ENCODE measurements around the gene ANGEL1.

Gene ANGEL1

DNA sequence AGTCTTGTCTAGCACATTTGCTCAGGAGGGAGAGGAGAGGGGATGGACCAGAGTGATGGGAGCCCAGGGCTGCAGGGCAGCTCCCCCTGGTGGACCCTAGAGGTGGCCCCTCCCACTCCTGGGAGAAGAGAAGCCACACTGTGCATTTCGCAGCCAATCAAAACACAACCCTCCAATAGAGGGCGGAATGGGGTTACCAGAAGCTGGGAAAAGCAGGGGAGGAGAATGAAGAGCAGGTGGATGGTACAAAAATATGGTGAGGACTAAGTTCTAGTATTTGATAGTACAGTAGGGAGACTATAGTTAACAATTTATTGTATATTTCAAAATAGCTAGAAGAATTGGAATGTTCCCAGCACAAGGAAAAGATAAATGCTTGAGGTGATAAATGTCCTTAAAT lies 27.8 kb downstream of the ANGEL1 start:
- TF ChIP-seq TEAD4 (IDR thresholded peaks at IDR 0.05), result no peak
- TF ChIP-seq RAD21 (IDR thresholded peaks at IDR 0.05; ENCODE audit: low read depth), result peak; percentile 73
- TF ChIP-seq, protein P1, sequence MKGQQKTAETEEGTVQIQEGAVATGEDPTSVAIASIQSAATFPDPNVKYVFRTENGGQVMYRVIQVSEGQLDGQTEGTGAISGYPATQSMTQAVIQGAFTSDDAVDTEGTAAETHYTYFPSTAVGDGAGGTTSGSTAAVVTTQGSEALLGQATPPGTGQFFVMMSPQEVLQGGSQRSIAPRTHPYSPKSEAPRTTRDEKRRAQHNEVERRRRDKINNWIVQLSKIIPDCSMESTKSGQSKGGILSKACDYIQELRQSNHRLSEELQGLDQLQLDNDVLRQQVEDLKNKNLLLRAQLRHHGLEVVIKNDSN (IDR thresholded peaks at IDR 0.05), result no peak

DNA sequence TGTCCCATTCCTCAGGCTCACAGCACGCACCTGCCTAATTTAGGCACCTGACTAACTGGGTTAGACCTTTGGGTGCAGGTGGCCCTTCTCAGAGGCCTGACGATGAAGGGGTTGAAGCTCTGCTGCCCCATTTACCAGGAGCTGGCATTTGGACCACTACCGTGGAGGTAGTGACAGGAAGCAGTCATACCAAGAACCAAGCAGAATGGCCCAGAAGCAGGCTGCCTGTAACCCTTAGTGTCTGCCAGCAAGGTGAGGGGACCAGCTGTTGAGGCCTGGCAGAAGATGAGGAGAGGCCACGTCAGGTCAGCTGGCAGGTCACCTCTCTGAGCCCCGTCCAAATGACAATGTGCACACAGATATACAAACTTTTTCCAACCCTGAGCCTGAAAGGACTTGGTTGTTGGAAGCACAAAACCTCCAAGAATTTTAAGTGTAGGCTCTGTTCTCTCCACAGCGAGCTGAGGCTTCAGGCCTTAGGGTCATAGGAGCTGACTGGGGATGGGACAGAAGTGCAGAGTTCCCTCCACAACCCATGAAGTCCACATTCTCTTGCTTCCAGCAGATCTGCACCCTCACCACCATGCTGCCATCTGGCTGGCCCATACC lies 28.3 kb downstream of the ANGEL1 start:
- no peak for TF ChIP-seq ZBTB7A (IDR thresholded peaks at IDR 0.05; ENCODE audit: low read depth)
- TF ChIP-seq MAX (IDR thresholded peaks at IDR 0.05), result no peak
- TF ChIP-seq TAF1 (IDR thresholded peaks at IDR 0.05; ENCODE audit: low read depth), result no peak
- no peak for TF ChIP-seq NFIC (IDR thresholded peaks at IDR 0.05)
- no peak for TF ChIP-seq FOXM1 (IDR thresholded peaks at IDR 0.05; ENCODE audit: borderline replicate concordance, low read depth)
- TF ChIP-seq CEBPB (IDR thresholded peaks at IDR 0.05), result no peak
- no peak for TF ChIP-seq TEAD4 (IDR thresholded peaks at IDR 0.05)
- TF ChIP-seq CREB1 (IDR thresholded peaks at IDR 0.05; ENCODE audit: low read depth), result no peak
- TF ChIP-seq, protein P2, sequence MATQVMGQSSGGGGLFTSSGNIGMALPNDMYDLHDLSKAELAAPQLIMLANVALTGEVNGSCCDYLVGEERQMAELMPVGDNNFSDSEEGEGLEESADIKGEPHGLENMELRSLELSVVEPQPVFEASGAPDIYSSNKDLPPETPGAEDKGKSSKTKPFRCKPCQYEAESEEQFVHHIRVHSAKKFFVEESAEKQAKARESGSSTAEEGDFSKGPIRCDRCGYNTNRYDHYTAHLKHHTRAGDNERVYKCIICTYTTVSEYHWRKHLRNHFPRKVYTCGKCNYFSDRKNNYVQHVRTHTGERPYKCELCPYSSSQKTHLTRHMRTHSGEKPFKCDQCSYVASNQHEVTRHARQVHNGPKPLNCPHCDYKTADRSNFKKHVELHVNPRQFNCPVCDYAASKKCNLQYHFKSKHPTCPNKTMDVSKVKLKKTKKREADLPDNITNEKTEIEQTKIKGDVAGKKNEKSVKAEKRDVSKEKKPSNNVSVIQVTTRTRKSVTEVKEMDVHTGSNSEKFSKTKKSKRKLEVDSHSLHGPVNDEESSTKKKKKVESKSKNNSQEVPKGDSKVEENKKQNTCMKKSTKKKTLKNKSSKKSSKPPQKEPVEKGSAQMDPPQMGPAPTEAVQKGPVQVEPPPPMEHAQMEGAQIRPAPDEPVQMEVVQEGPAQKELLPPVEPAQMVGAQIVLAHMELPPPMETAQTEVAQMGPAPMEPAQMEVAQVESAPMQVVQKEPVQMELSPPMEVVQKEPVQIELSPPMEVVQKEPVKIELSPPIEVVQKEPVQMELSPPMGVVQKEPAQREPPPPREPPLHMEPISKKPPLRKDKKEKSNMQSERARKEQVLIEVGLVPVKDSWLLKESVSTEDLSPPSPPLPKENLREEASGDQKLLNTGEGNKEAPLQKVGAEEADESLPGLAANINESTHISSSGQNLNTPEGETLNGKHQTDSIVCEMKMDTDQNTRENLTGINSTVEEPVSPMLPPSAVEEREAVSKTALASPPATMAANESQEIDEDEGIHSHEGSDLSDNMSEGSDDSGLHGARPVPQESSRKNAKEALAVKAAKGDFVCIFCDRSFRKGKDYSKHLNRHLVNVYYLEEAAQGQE (IDR thresholded peaks at IDR 0.05; ENCODE audit: low read depth), result no peak
- TF ChIP-seq RAD21 (IDR thresholded peaks at IDR 0.05; ENCODE audit: low read depth), result no peak
- no peak for TF ChIP-seq YY1 (IDR thresholded peaks at IDR 0.05; ENCODE audit: low read depth)
- no peak for TF ChIP-seq EP300 (IDR thresholded peaks at IDR 0.05; ENCODE audit: borderline replicate concordance)
- no peak for TF ChIP-seq TCF12 (IDR thresholded peaks at IDR 0.05; ENCODE audit: low read depth)
- TF ChIP-seq EGR1 (IDR thresholded peaks at IDR 0.05), result no peak
- TF ChIP-seq, protein P1 (IDR thresholded peaks at IDR 0.05), result no peak

DNA sequence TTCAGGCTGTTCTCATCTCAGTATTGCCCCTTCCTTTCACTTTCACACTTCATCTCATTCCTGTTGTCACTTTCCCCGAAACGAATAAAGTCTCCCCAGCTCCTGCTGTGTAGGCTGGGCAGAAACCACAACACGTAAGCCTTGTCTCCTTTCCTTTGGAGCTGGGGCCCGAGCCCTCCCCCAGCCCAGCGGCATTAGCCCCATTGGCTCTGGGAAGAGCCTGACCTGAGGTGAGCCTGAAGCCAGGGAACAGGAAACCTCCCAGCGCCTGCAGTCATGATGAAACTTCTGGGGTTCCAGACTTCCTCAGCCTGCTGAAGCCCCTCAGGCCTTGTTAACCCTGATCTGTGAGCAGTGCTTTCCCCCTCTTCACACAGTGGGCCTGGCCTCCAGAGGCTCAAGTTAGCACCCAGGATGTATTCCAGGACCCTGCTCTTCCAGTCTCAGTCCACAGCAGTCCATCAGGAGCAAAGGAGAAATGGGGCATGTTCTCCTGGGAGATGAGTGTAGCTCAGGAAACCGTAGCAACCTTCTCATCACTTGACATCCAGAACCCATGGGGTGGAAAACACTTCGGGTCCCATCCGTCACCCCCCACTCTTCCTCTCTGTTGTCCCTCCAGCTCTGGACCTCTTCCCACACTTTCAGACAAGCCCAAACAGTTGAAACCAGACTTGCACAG lies 29.7 kb downstream of the ANGEL1 start:
- TF ChIP-seq TAF1 (IDR thresholded peaks at IDR 0.05; ENCODE audit: low read depth) (no peak), CREB1 (IDR thresholded peaks at IDR 0.05; ENCODE audit: low read depth) (no peak)

- TF ChIP-seq, protein P1 (IDR thresholded peaks at IDR 0.05), result no peak
- TF ChIP-seq EP300 (IDR thresholded peaks at IDR 0.05; ENCODE audit: borderline replicate concordance) (no peak), NFIC (IDR thresholded peaks at IDR 0.05) (no peak), TEAD4 (IDR thresholded peaks at IDR 0.05) (no peak), TCF12 (IDR thresholded peaks at IDR 0.05; ENCODE audit: low read depth) (no peak), TAF1 (IDR thresholded peaks at IDR 0.05; ENCODE audit: low read depth) (no peak), FOXM1 (IDR thresholded peaks at IDR 0.05; ENCODE audit: borderline replicate concordance, low read depth) (no peak), YY1 (IDR thresholded peaks at IDR 0.05; ENCODE audit: low read depth) (no peak), EGR1 (IDR thresholded peaks at IDR 0.05) (no peak)
Measured at GRCh38 chr14:76782115-76782884, 30.4 kb downstream of the ANGEL1 start.

DNA sequence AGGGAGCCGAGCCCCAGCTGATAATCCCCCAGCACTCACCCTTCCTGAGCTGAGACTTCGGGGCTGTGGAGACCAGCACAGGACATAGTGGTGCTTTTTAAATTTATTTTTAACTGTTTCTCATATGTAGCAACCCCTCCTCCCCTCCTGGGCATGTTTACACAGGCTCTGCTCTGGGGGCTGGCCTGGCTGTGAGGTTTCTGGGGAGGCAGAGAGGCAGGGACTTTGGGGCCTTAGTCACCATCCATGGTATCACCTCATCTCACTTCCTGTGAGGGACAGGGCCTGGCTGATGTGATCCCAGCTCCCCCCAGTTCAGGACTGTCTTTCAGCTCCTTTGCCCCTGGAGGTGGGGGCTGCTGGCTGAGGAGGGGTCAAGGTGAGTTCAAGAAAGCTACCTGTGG lies 31.0 kb downstream of the ANGEL1 start:
- no peak for TF ChIP-seq RAD21 (IDR thresholded peaks at IDR 0.05; ENCODE audit: low read depth)

DNA sequence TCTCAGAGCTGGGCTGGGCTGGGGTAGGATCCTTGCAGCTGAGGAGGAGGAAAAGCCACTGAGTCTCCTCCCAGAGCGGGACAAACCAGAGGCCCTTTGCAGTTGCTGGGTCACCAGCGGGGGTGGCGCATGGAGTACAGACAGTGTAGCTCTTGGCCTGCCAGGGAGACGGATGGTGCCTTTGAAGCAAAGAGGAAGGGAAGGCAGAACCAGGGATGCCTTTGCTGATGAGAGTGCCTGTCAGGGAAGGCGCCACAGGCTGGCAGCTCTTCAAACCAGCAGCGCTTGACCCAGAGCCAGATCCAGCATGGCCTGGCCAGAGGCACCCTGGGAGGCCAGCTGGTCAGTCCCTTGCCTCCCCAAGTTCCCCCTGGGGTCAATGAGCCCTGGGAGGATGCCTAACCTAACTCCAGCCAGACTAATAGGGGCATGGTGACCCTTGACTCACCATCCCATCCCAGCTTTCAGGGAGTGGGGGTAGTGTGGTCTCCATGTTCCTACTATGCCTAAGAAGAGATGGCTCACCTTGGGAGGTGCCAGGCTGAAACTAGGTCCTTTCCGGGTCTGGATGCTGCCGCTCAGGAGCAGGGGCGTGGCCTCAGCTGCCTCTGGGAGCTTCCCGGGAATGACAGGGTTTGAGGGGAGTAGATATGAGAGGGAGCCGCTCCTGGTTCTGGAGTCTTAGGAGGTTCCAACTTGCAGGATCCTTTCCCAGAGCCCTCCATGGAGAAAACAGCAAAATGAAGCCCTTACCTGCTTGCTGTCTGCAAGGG lies 31.6 kb downstream of the ANGEL1 start:
- TF ChIP-seq RAD21 (IDR thresholded peaks at IDR 0.05; ENCODE audit: low read depth), result no peak
- TF ChIP-seq NFIC (IDR thresholded peaks at IDR 0.05), result no peak
- TF ChIP-seq CEBPB (IDR thresholded peaks at IDR 0.05), result no peak
- TF ChIP-seq MAX (IDR thresholded peaks at IDR 0.05), result no peak
- TF ChIP-seq CREB1 (IDR thresholded peaks at IDR 0.05; ENCODE audit: low read depth), result no peak
- TF ChIP-seq, protein P2 (IDR thresholded peaks at IDR 0.05; ENCODE audit: low read depth), result no peak
- no peak for TF ChIP-seq EP300 (IDR thresholded peaks at IDR 0.05; ENCODE audit: borderline replicate concordance)
- TF ChIP-seq FOXM1 (IDR thresholded peaks at IDR 0.05; ENCODE audit: borderline replicate concordance, low read depth), result no peak
- TF ChIP-seq TEAD4 (IDR thresholded peaks at IDR 0.05), result no peak
- no peak for TF ChIP-seq EGR1 (IDR thresholded peaks at IDR 0.05)
